ENCODE results near the gene FUBP3.
A peak's percentile ranks its signal among the peaks of the same experiment; 100 is the strongest.
"Not testable (repeated sequence)": the region's sequence is repeated elsewhere in the genome, so short reads cannot be mapped to it uniquely, and the experiment has no call there.

FUBP3 gene

DNA sequence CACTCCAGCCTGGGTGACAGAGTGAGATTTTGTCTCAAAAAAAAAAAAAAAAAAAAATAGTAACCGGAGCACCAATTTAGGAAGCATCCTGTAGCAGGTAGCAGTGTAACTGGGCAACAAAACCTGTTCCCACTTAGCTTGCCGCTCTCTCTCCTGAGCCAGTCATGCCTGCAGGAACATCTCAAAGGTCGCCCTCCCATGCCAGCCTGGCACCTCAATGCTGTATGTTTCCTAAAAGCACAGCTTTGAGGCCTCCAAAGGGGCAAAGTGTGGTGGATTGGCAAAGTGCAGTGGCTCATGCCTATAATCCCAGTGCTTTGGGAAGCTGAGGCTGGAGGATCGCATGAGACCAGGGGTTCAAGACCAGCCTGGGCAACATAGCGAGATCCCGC lies 22.3 kb upstream of the FUBP3 start:
- peaks cover 6% of the 10 kb centered on the region for H3K4me1 ChIP-seq (ENCODE audit: control insufficient read depth, insufficient read depth, low read length, poor library complexity, severe bottlenecking)
- WGBS, 2 experiments (ENCODE audit: insufficient coverage in 2 of 2): 78 to 85% methylated on average over 2 to 3 of the region's 6 CpGs
- H3K9me3 ChIP-seq (ENCODE audit: control insufficient read depth, low read length): peaks cover 5% of the 10 kb centered on the region
- H3K4me3 ChIP-seq (ENCODE audit: extremely low read depth, insufficient read depth, low read length, poor library complexity, severe bottlenecking): no peak overlapping the region
- H3K36me3 ChIP-seq (ENCODE audit: control insufficient read depth, insufficient read depth, low read length): no peaks in the 10 kb centered on the region
- no peak overlapping the region for H3K27ac ChIP-seq (ENCODE audit: low read depth, low read length, severe bottlenecking)

DNA sequence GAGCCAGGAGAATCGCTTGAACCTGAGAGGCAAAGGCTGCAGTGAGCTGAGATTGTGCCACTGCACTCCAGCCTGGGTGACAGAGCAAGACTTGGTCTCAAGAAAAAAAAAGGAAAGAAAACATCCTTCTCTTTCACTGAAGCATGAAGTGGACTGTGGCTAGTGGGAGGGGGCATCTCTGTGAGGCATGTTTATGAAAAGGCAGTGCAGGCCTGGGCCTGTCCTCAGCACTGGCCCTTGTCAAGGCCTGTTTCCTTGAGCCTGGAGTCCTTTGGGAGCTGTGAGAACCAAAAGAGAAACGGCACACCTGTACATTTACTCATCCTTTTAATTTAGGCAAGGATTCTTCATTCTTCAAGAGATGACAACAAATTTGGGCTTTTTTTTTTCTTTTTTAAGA lies 18.3 kb upstream of the FUBP3 start:
- Histone ChIP-seq H3K4me3 (ENCODE audit: extremely low read depth, insufficient read depth, low read length, poor library complexity, severe bottlenecking) (no peak overlapping the region), H3K4me1 (ENCODE audit: control insufficient read depth, insufficient read depth, low read length, poor library complexity, severe bottlenecking) (peaks cover 6% of the 10 kb centered on the region), H3K36me3 (ENCODE audit: control insufficient read depth, insufficient read depth, low read length) (no peaks in the 10 kb centered on the region), H3K27ac (ENCODE audit: low read depth, low read length, severe bottlenecking) (no peak overlapping the region), H3K9me3 (ENCODE audit: control insufficient read depth, low read length) (no peaks in the 10 kb centered on the region)
- 87 to 92% methylated on average over 1 to 2 of the region's 2 CpGs for WGBS, 2 experiments (ENCODE audit: insufficient coverage in 2 of 2)

DNA sequence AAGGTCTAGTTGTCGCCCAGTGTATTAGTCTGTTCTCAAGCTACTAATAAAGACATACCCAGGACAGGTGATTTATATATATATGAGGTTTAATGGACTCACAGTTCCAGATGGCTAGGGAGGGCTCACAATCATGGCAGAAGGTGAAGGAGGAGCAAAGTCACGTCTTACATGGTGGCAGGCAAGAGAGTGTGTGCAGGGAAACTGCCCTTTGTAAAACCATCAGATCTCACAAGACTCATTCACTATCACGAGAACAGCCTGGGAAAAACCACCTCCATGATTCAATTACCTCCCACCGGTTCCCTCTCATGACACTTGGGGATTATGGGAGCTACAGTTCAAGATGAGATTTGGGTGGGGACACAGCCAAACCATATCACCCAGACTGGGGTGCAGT lies 16.9 kb upstream of the FUBP3 start:
- H3K9me3 ChIP-seq (ENCODE audit: control insufficient read depth, low read length); H3K27ac ChIP-seq (ENCODE audit: low read depth, low read length, severe bottlenecking); H3K4me3 ChIP-seq (ENCODE audit: extremely low read depth, insufficient read depth, low read length, poor library complexity, severe bottlenecking); H3K4me1 ChIP-seq (ENCODE audit: control insufficient read depth, insufficient read depth, low read length, poor library complexity, severe bottlenecking); H3K36me3 ChIP-seq (ENCODE audit: control insufficient read depth, insufficient read depth, low read length): not testable (repeated sequence)
- 100% methylated on average over 1 of the region's 4 CpGs for WGBS, 2 experiments (ENCODE audit: insufficient coverage in 2 of 2)

DNA sequence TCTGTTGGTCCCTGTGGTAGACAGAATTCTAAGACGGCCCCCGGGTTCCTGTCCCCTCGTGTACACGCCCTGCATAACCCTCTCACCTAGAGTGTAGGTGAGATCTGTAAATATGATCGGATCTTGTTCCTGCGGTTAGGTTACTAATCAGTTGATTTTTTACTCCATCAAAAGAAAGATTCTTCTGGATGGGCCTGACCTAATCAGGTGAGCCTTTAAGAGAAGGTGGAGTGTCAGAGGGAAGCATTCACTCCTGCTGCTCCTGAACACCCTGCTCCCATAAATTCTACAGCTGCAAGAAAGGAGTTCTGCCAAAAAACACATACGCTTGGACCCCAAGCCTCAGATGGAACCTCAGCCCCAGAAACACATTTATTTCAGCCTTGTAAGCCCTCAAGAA lies 15.6 kb upstream of the FUBP3 start:
- WGBS, 2 experiments (ENCODE audit: insufficient coverage in 2 of 2): 100% methylated on average over 1 to 2 of the region's 7 CpGs
- Histone ChIP-seq H3K27ac (ENCODE audit: low read depth, low read length, severe bottlenecking) (no peak overlapping the region), H3K4me3 (ENCODE audit: extremely low read depth, insufficient read depth, low read length, poor library complexity, severe bottlenecking) (no peak overlapping the region), H3K9me3 (ENCODE audit: control insufficient read depth, low read length) (no peaks in the 10 kb centered on the region), H3K4me1 (ENCODE audit: control insufficient read depth, insufficient read depth, low read length, poor library complexity, severe bottlenecking) (peaks cover 6% of the 10 kb centered on the region), H3K36me3 (ENCODE audit: control insufficient read depth, insufficient read depth, low read length) (no peaks in the 10 kb centered on the region)

DNA sequence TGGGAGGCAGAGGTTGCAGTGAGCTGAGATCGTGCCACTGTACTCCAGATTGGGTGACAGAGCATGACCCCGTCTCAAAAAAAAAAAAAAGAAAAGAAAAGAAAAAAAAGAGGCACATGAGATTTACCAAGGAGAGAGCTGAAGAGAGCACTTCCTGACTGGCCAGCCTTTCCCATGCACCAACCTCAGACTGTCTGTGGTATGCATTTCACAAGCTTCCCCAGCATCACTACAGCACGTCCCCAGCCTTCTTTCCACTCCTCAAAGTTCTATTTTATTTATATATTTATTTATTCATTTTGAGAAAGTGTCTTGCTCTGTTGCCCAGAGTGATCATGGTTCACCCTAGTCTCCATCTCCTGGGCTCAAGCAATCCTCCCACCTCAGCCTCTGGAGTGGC lies 13.6 kb upstream of the FUBP3 start:
- H3K36me3 ChIP-seq (ENCODE audit: control insufficient read depth, insufficient read depth, low read length): no peaks in the 10 kb centered on the region
- no peak overlapping the region for H3K4me3 ChIP-seq (ENCODE audit: extremely low read depth, insufficient read depth, low read length, poor library complexity, severe bottlenecking)
- H3K4me1 ChIP-seq (ENCODE audit: control insufficient read depth, insufficient read depth, low read length, poor library complexity, severe bottlenecking): peaks cover 6% of the 10 kb centered on the region
- no peaks in the 10 kb centered on the region for H3K9me3 ChIP-seq (ENCODE audit: control insufficient read depth, low read length)
- H3K27ac ChIP-seq (ENCODE audit: low read depth, low read length, severe bottlenecking): no peak overlapping the region
- WGBS, 2 experiments (ENCODE audit: insufficient coverage in 2 of 2): 80 to 88% methylated on average over 1 to 2 of the region's 3 CpGs

DNA sequence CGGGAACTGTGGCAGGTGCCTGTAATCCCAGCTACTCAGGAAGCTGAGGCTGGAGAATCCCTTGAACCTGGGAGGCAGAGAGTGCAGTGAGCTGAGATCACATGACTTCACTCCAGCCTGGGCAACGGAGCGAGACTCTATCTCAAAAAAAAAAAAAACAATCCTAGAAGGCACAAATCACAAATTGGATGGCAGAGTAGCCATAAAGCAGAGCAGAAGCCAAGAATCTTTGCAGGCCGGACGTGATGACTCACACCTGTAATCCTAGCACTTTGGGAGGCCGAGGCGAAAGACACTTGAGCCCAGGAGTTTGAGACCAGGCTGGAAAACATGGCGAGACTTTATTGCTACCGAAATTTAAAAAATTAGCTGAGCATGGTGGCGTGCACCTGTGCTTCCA lies 9.2 kb upstream of the FUBP3 start:
- H3K36me3 ChIP-seq (ENCODE audit: control insufficient read depth, insufficient read depth, low read length): no peaks in the 10 kb centered on the region
- H3K4me1 ChIP-seq (ENCODE audit: control insufficient read depth, insufficient read depth, low read length, poor library complexity, severe bottlenecking): no peaks in the 10 kb centered on the region
- no peak overlapping the region for H3K27ac ChIP-seq (ENCODE audit: low read depth, low read length, severe bottlenecking)
- H3K9me3 ChIP-seq (ENCODE audit: control insufficient read depth, low read length): no peaks in the 10 kb centered on the region
- H3K4me3 ChIP-seq (ENCODE audit: extremely low read depth, insufficient read depth, low read length, poor library complexity, severe bottlenecking): no peak overlapping the region
- WGBS, 2 experiments (ENCODE audit: insufficient coverage in 2 of 2): 90 to 94% methylated on average over 8 to 10 of the region's 10 CpGs

DNA sequence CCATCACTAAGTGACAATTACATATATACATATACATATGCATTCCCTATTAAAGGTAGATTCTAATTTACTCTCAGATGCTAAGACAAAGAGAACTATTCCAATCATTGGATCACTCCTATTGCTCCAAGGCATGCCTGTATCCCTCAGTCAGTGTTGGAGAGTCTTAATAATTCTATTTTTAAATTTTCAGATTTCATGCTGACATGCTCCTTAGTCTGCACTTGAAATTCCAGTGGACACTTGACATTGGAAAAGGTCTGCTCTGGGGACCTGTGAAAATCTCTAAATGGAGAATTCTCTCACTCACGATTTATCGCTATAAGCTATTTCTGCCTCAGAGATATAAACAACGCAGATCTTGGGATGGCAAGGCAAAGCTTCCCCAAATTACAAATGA lies 3.9 kb upstream of the FUBP3 start:
- Histone ChIP-seq H3K36me3 (ENCODE audit: control insufficient read depth, insufficient read depth, low read length) (peaks cover under 1% of the 10 kb centered on the region), H3K4me3 (ENCODE audit: extremely low read depth, insufficient read depth, low read length, poor library complexity, severe bottlenecking) (no peak overlapping the region), H3K27ac (ENCODE audit: low read depth, low read length, severe bottlenecking) (no peak overlapping the region), H3K4me1 (ENCODE audit: control insufficient read depth, insufficient read depth, low read length, poor library complexity, severe bottlenecking) (peaks cover under 1% of the 10 kb centered on the region), H3K9me3 (ENCODE audit: control insufficient read depth, low read length) (no peaks in the 10 kb centered on the region)
- WGBS, 2 experiments (ENCODE audit: insufficient coverage in 2 of 2): 100% methylated on average over 3 of the region's 3 CpGs; no CpG with 5 or more reads in 1 of the 2 experiments

DNA sequence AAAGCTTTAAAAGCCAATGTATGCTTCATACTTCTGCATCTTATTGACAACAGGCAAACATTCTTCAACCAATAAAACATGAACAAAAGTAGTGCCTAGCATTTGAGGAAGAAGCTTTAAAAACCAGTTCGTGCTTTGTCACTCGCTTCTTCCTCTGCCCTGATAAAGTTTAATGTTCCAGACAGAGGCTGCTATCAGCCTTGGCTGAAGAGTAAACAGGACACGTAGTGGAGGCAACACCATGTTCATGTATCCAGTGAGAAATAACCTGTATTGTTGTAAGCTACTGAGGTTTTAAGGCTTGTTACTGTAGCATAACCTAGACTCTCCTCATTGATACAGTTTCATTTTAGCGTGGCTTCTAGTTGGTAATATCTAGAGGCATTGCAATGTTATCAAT lies 3.2 kb upstream of the FUBP3 start:
- peaks cover 7% of the 10 kb centered on the region for H3K36me3 ChIP-seq (ENCODE audit: control insufficient read depth, insufficient read depth, low read length)
- H3K4me3 ChIP-seq (ENCODE audit: extremely low read depth, insufficient read depth, low read length, poor library complexity, severe bottlenecking): no peak overlapping the region
- H3K4me1 ChIP-seq (ENCODE audit: control insufficient read depth, insufficient read depth, low read length, poor library complexity, severe bottlenecking): peaks cover 6% of the 10 kb centered on the region
- WGBS, 2 experiments (ENCODE audit: insufficient coverage in 2 of 2): 87 to 100% methylated on average over 2 of the region's 4 CpGs
- no peak overlapping the region for H3K27ac ChIP-seq (ENCODE audit: low read depth, low read length, severe bottlenecking)
- H3K9me3 ChIP-seq (ENCODE audit: control insufficient read depth, low read length): no peaks in the 10 kb centered on the region

DNA sequence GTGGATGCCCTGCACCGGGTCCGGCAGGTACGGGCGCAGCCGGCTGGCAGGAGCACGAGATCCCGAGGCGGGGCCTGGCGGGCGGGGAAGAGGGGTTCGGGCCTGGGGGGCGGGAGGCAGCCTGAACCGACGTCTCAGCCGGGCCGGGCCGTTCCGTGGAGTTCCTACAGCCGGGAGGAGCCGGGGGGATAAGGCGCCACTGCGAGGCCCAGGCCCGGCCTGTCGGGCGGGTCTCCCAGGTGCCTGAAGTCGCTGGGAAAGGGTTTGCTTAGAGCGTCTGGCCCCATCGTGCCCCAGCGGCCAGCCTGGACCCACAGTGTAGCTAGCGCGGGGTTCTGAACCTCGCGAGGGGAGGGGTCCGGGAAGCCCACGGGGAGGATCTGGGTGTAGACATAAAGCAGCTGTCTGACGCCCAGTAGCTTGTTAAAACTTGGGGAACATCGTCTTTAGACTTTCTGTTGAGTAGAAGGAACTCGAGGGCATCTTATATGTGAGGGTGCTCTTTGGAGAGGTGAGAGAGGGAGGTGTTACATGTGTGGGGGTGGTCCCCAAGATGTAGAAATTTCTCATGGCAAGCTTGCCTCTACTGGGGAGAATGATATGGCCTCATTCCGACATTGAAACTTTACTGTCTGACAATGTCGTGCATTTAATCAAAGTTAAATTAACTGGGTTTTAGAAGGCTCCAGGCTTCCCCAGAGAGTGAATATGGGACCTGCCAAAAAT lies 524 bp downstream of the FUBP3 start:
- H3K36me3 ChIP-seq (ENCODE audit: control insufficient read depth, insufficient read depth, low read length): peaks cover 30% of the 10 kb centered on the region
- H3K9me3 ChIP-seq (ENCODE audit: control insufficient read depth, low read length): no peaks in the 10 kb centered on the region
- H3K4me1 ChIP-seq (ENCODE audit: control insufficient read depth, insufficient read depth, low read length, poor library complexity, severe bottlenecking): peaks cover 6% of the 10 kb centered on the region
- WGBS, 2 experiments (ENCODE audit: insufficient coverage in 2 of 2): 1 to 2% methylated on average over 38 to 39 of the region's 40 CpGs
- H3K4me3 ChIP-seq (ENCODE audit: extremely low read depth, insufficient read depth, low read length, poor library complexity, severe bottlenecking): peak overlapping the region; percentile 99
- peak overlapping the region; percentile 36 for H3K27ac ChIP-seq (ENCODE audit: low read depth, low read length, severe bottlenecking)

DNA sequence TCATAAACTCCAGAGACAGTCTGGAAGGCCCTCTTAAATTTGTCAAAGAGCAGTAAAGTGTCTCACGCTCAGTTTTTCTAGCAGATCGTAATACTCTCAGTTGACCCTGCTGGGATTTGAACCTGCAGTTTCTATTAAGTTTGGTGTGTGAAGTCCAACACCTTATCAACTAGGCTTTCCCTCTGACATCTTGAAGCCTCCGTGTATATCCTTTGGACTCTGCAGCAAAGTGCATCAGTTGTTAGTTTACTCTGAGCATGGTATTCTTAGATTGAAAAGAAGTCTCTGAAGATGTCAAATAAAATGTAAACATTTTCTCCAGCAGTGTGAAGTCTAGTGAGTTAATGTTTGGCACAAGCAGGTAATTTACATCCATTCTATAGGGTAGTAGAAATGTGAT lies 2.4 kb downstream of the FUBP3 start:
- no peak overlapping the region for H3K4me3 ChIP-seq (ENCODE audit: extremely low read depth, insufficient read depth, low read length, poor library complexity, severe bottlenecking)
- peaks cover 6% of the 10 kb centered on the region for H3K4me1 ChIP-seq (ENCODE audit: control insufficient read depth, insufficient read depth, low read length, poor library complexity, severe bottlenecking)
- H3K9me3 ChIP-seq (ENCODE audit: control insufficient read depth, low read length): no peaks in the 10 kb centered on the region
- H3K36me3 ChIP-seq (ENCODE audit: control insufficient read depth, insufficient read depth, low read length): peaks cover 46% of the 10 kb centered on the region
- WGBS, 2 experiments (ENCODE audit: insufficient coverage in 2 of 2): 100% methylated on average over 2 to 3 of the region's 3 CpGs
- H3K27ac ChIP-seq (ENCODE audit: low read depth, low read length, severe bottlenecking): no peak overlapping the region

DNA sequence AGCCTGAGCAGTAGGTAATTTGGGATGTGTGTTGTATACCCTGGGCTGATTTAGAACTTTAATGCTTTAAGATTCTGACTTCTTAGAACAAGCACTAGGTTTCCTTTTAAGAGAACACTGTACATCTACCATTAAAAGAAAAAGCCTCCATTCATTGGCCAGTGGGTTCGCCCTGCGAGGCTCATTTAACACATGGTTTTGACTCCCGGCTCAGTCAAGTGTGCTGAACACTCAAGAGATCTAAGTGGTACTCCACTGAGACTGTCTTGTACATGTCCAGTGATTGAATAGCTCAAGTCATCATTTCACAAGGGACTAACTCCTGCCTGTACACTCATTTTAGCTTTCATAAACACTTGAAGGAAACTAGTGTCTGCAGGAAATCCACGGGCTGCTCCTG lies 3.9 kb downstream of the FUBP3 start:
- WGBS, 2 experiments (ENCODE audit: insufficient coverage in 2 of 2): 90 to 100% methylated on average over 3 to 4 of the region's 4 CpGs
- H3K9me3 ChIP-seq (ENCODE audit: control insufficient read depth, low read length): no peaks in the 10 kb centered on the region

More for the DNA sequence above, 3.9 kb downstream of the FUBP3 start:
- Histone ChIP-seq H3K36me3 (ENCODE audit: control insufficient read depth, insufficient read depth, low read length) (peaks cover 56% of the 10 kb centered on the region), H3K4me3 (ENCODE audit: extremely low read depth, insufficient read depth, low read length, poor library complexity, severe bottlenecking) (no peak overlapping the region), H3K4me1 (ENCODE audit: control insufficient read depth, insufficient read depth, low read length, poor library complexity, severe bottlenecking) (peaks cover 6% of the 10 kb centered on the region), H3K27ac (ENCODE audit: low read depth, low read length, severe bottlenecking) (no peak overlapping the region)
